Parathyroid adenoma (tissue), 2 donors: ENCODE results near the gene BSN.

ENCODE experiments used
- H2AFZ ChIP-seq: fragments of 300-600 bp; sonication (generic); one replicate; pipeline ENCODE4 v1.7.0; 2017; ENCODE audit warnings: antibody characterized with exemption, mild to moderate bottlenecking
- H3K27ac ChIP-seq: fragments of 300-600 bp; sonication (generic); one replicate; pipeline ENCODE4 v1.7.0; 2017
- H3K27me3 ChIP-seq: fragments of 300-600 bp; sonication (generic); one replicate; pipeline ENCODE4 v1.7.0; 2017; ENCODE audit warnings: low read length; ENCODE audit not compliant: control insufficient read depth, insufficient read depth
- H3K36me3 ChIP-seq: fragments of 300-600 bp; sonication (generic); one replicate; pipeline ENCODE4 v1.7.0; 2017; ENCODE audit warnings: low read length; ENCODE audit not compliant: control insufficient read depth, insufficient read depth
- H3K4me1 ChIP-seq: fragments of 300-600 bp; sonication (generic); one replicate; pipeline ENCODE4 v1.7.0; 2017; ENCODE audit warnings: control low read depth
- H3K4me2 ChIP-seq: fragments of 300-600 bp; sonication (generic); one replicate; pipeline ENCODE4 v1.7.0; 2017; ENCODE audit warnings: low read length
- H3K4me3 ChIP-seq: fragments of 300-600 bp; sonication (generic); one replicate; pipeline ENCODE4 v1.7.0; 2017; ENCODE audit warnings: low read depth, low read length
- H3K79me2 ChIP-seq: fragments of 300-600 bp; sonication (generic); one replicate; pipeline ENCODE4 v1.7.0; 2017; ENCODE audit warnings: control low read depth
- H3K9ac ChIP-seq: fragments of 300-600 bp; sonication (generic); one replicate; pipeline ENCODE4 v1.7.0; 2017; ENCODE audit warnings: mild to moderate bottlenecking
- H3K9me3 ChIP-seq: fragments of 300-600 bp; sonication (generic); one replicate; pipeline ENCODE4 v1.7.0; 2017; ENCODE audit warnings: low read length; ENCODE audit not compliant: control insufficient read depth
- CTCF ChIP-seq: fragments of 300-600 bp; sonication (generic); IDR thresholded peaks from one replicate; pipeline ENCODE4 v1.7.0; 2017; ENCODE audit warnings: antibody characterized with exemption, mild to moderate bottlenecking
- donor health status: primary hyperparathyroidism.

BSN gene

GRCh38 chr3:49628249-49628648 is 74.0 kb downstream of the BSN start:
- Histone ChIP-seq H2AFZ (no peak overlapping the region), H3K9me3 (no peaks in the 10 kb centered on the region), H3K27ac (no peak overlapping the region), H3K27me3 (no peaks in the 10 kb centered on the region), H3K4me3 (no peak overlapping the region), H3K4me2 (no peak overlapping the region), H3K9ac (no peak overlapping the region), H3K79me2 (peaks cover 25% of the 10 kb centered on the region), H3K4me1 (peaks cover 6% of the 10 kb centered on the region), H3K36me3 (no peaks in the 10 kb centered on the region)
- TF ChIP-seq CTCF, result no peak

- peaks cover 6% of the 10 kb centered on the region for H3K4me1 ChIP-seq
- no peak overlapping the region for H3K4me3 ChIP-seq
- no peak overlapping the region for H2AFZ ChIP-seq
- TF ChIP-seq CTCF, result no peak
- H3K9me3 ChIP-seq, result no peaks in the 10 kb centered on the region
- H3K27ac ChIP-seq, result no peak overlapping the region
- no peaks in the 10 kb centered on the region for H3K36me3 ChIP-seq
- no peaks in the 10 kb centered on the region for H3K27me3 ChIP-seq
- peaks cover 23% of the 10 kb centered on the region for H3K79me2 ChIP-seq
- no peak overlapping the region for H3K9ac ChIP-seq
- H3K4me2 ChIP-seq, result no peak overlapping the region
These were observed 75.2 kb downstream of the BSN start for GRCh38 chr3:49629451-49629850.

GRCh38 chr3:49629866-49630265 is 75.6 kb downstream of the BSN start:
- Histone ChIP-seq H3K27ac (no peak overlapping the region), H3K4me3 (no peak overlapping the region), H3K4me1 (peaks cover 6% of the 10 kb centered on the region), H3K27me3 (no peaks in the 10 kb centered on the region), H3K9me3 (no peaks in the 10 kb centered on the region), H2AFZ (no peak overlapping the region), H3K9ac (no peak overlapping the region), H3K36me3 (no peaks in the 10 kb centered on the region), H3K79me2 (peaks cover 23% of the 10 kb centered on the region), H3K4me2 (no peak overlapping the region)
- no peak for TF ChIP-seq CTCF

- H3K79me2 ChIP-seq, result peaks cover 15% of the 10 kb centered on the region
- no peak for TF ChIP-seq CTCF
- no peak overlapping the region for H3K27ac ChIP-seq
- H3K4me3 ChIP-seq, result no peak overlapping the region
- H3K4me1 ChIP-seq, result peaks cover 6% of the 10 kb centered on the region
- no peaks in the 10 kb centered on the region for H3K27me3 ChIP-seq
- H3K9me3 ChIP-seq, result no peaks in the 10 kb centered on the region
- no peak overlapping the region for H3K4me2 ChIP-seq
- no peak overlapping the region for H2AFZ ChIP-seq
- no peak overlapping the region for H3K9ac ChIP-seq
- no peaks in the 10 kb centered on the region for H3K36me3 ChIP-seq
These were observed 76.5 kb downstream of the BSN start for GRCh38 chr3:49630784-49631183.

- Histone ChIP-seq H2AFZ (no peak overlapping the region), H3K4me1 (no peaks in the 10 kb centered on the region), H3K27me3 (no peaks in the 10 kb centered on the region), H3K4me2 (no peak overlapping the region), H3K79me2 (peaks cover 6% of the 10 kb centered on the region), H3K4me3 (no peak overlapping the region), H3K9ac (no peak overlapping the region), H3K36me3 (no peaks in the 10 kb centered on the region), H3K27ac (no peak overlapping the region), H3K9me3 (no peaks in the 10 kb centered on the region)
- TF ChIP-seq CTCF, result no peak
These were observed 80.5 kb downstream of the BSN start for GRCh38 chr3:49634736-49635135.
